Suprapubic skin (tissue), 3 donors: ENCODE data around the gene ANAPC1.
"Not testable (repeated sequence)": the region's sequence is repeated elsewhere in the genome, so short reads cannot be mapped to it uniquely, and the experiment has no call there.

Source experiments
- EP300 ChIP-seq: sonication (generic); formaldehyde crosslinking; IDR thresholded peaks from one replicate; pipeline ENCODE4 v1.6.1; 2017; ENCODE audit warnings: antibody characterized with exemption
- TF ChIP-seq, protein P1 (sequence below), 2 donors: fragments of 200-600 bp in 1 of 2; fragments of 450-650 bp in 1 of 2; sonication (generic) in 1 of 2; IDR thresholded peaks; one replicate each; pipeline ENCODE4 v1.5.1; 2016 to 2019; ENCODE audit warnings: antibody characterized with exemption in 2 of 2, mild to moderate bottlenecking in 1 of 2, moderate library complexity in 1 of 2

GRCh38 chr2:111865124-111865523 is 18.9 kb downstream of the ANAPC1 start:
- TF ChIP-seq, protein P1, sequence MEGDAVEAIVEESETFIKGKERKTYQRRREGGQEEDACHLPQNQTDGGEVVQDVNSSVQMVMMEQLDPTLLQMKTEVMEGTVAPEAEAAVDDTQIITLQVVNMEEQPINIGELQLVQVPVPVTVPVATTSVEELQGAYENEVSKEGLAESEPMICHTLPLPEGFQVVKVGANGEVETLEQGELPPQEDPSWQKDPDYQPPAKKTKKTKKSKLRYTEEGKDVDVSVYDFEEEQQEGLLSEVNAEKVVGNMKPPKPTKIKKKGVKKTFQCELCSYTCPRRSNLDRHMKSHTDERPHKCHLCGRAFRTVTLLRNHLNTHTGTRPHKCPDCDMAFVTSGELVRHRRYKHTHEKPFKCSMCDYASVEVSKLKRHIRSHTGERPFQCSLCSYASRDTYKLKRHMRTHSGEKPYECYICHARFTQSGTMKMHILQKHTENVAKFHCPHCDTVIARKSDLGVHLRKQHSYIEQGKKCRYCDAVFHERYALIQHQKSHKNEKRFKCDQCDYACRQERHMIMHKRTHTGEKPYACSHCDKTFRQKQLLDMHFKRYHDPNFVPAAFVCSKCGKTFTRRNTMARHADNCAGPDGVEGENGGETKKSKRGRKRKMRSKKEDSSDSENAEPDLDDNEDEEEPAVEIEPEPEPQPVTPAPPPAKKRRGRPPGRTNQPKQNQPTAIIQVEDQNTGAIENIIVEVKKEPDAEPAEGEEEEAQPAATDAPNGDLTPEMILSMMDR (IDR thresholded peaks at IDR 0.05), result not testable (repeated sequence)
- TF ChIP-seq EP300, result not testable (repeated sequence)
